T-helper 2 cell (primary cell): Measurements from ENCODE around the gene MAFB.
"Not testable (repeated sequence)": the region's sequence is repeated elsewhere in the genome, so short reads cannot be mapped to it uniquely, and the experiment has no call there.

Experiments
- DNase-seq, 5 experiments: peaks; one replicate each; pipeline versions ENCODE4 v3.0.0 to v3.0.0-alpha.2; 2012 to 2022
- total RNA-seq, 2 donors: gene quantifications; one replicate each; lab custom pipeline; 2026; lab: John Stamatoyannopoulos, UW

MAFB gene
- 0.81 to 1.9 reads per million in 2 donors for total RNA-seq

DNA sequence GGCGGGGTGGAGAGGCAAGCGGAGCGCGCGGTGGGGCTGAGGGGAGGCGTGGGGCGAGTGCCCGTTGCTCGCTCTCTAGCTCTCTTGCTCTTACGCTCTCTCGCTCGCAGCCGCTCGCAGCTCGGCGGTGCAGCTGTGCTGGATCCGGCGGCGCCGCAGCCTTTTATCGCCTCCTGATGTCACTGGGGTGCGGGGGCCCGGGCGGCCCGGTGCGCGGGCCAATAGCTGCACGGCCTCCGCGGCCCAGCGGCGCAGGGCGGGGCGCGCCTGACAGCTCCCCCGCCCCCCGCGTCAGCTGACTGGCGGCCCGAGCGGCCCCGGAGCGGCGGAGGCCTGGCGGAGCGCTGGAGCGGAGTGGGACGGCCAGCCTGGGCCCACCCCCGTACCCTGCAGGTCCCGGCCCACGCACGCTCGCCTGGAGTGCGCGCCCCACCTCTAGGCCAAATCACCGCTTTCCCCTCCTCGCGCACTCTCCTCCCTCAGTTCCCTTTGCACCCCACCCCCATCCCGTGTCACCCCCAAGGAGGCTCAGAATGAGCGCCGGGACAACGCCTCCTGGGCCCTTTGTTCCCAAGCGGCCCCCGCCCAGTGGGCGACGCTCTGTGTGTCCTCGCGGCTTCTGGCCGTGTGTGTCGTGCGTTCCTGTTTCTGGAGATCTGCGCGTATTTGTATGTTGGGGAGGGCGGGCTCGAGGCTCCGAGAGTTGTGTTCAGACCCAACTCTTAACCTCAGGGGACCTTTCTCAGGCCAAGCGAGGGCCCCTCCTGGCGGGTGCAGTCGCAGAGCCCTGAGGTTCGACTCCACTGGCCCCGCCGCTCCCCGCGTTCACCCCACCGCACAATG is at the start of gene MAFB:
MAFB (minus strand) TSS at position 137 of the 843 bp plus-strand sequence. CDS start 386 bp downstream, outside the sequence.
- peak in 4 of 5 experiments; percentile 6 to 75 (median 21) for DNase-seq

DNA sequence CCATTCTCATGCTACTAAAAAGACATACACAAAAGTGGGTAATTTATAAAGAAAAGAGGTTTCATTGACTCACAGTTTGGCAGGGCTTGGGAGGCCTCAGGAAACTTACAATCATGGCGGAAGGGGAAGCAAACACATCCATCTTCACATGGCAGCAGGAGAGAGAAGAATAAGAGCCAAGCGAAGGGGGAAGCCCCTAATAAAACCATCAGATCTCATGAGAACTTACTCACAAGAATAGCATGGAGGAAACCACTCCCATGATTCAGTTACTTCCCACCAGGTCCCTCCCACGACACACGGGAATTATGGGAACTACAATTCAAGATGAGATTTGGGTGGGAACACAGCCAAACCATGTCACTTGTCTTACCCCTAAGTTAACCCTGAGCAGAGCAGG is 47.4 kb upstream of the MAFB start:
- not testable (repeated sequence) for DNase-seq

DNA sequence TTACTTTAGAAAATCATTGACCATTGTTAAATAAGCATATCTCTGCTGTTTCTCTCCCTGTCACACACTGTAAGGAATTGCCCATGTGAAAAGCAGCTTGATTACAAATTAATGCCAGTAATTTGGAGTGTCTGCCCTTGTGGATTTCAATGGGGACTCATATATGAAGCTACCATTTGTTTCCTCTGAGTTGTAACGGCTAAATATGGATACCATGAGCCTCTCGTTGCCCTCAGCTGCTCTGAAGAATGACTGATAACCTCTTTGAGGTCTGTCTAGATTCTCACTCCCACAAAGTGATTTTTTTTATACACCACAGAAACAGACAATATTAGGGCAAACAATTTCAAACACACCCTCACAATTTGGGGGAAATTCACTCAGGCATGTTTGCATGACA is 40.0 kb upstream of the MAFB start:
- DNase-seq = no peak

DNA sequence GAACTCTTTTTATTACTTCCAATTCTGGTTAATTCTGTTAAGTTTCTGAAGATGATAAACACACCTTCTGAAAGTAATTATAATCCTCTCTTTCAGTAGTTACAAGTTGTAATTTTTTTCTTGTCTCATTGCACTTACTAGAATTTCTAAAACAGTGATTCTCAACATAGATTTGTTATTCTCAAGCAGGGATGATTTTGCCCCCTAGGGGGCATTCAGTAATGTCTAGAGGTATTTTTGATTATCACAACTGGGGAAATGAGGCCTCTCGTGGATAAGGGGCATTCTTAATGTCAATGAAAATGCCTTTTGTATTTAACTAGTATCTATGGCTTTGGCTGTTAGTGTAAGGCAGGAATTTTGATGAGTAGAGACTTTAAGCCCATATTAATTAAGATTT is 39.4 kb upstream of the MAFB start:
- DNase-seq = no peak

DNA sequence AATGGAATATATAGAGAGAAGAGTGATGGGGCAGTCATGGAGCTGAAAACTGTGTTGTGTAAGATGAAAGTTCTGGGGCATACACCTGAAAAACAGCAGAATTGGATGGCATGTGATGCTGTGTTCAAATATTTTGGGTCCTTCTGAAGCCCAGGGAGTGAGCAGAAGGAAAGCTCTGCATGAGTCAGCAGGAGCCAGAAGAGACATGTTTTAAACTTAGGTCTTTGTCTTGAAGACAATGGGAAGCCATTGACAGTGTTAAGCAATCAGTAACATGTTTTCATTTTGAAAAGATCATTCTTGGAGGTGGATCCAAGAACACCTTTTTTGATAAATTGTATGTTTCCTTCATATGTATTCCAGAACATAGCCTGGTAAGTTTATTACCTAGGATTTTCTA is 38.9 kb upstream of the MAFB start:
- no peak for DNase-seq

DNA sequence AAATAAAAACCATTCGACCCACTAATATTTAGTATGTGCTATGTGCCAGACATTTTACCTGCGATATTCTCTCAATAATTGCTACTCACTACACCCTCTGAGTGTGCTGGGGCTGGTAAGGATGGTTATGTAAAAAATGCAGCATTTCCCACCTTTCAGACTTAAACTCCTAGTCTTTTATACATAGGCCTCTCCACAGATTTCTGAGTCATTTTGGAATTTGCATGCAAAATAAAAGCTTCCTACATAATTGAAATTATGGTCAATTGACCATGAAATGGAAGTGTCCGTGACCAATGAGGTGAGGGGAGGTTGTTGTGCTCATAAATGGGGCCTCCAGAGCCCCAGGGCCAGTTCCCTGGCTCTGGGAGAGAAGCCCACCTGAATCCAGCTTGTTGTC is 37.7 kb upstream of the MAFB start:
- DNase-seq = no peak

DNA sequence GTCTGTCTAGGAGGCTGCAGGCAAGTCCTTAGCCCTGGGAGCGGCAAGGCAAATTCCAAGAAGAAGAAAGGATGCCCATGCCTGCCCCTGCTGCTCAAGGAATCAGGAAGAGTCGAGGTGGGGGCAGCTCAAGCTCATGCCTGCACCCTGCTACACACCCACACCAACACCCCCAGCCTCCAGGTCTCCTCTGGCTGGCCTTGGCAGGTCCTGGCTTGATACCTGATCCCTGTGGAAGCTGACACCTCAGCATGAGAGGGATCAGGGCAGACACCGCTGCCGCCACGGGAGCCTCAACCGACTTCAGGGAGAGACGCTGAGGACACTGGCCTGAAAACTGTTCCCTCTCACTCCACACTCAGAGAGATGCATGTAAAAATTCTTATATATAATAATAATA is 35.5 kb upstream of the MAFB start:
- DNase-seq = no peak

DNA sequence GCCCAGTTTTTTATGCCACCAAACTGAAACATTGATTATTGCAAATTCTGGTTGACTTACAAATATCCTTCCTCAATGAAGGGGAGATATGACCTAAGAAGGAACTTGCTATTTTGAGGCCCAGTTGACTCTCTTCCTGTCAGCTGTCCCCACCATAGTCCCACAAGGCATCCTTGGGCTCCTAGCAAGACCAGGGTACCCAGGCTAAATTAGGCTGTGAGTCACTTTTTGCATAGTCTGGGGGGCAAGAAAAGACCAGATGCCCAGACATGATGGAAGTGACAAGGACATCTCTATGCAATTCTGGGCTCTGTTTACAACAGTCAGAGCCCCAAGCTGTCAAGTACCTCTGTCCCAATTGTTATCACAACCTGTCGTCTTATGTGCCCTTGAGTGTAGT is 31.8 kb upstream of the MAFB start:
- DNase-seq = no peak

DNA sequence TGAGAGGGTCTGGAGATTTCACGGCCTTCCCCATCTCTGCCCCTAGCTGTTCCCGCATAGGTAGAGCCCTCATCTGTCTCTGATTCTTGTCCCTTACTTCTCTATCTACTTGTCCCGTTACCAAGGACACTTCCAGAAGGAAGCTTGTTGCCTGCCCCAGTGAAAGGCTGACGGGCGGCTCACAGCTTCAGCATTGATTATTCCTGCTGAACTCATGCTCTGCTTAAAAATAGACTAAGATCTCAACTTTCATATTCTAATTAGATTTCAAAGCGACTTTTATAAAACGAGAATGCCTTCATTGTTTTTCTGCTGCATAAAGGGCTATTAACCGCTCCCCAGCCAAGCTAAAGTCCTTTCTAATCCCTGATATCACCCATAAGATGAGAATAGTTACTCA is 31.1 kb upstream of the MAFB start:
- no peak for DNase-seq

DNA sequence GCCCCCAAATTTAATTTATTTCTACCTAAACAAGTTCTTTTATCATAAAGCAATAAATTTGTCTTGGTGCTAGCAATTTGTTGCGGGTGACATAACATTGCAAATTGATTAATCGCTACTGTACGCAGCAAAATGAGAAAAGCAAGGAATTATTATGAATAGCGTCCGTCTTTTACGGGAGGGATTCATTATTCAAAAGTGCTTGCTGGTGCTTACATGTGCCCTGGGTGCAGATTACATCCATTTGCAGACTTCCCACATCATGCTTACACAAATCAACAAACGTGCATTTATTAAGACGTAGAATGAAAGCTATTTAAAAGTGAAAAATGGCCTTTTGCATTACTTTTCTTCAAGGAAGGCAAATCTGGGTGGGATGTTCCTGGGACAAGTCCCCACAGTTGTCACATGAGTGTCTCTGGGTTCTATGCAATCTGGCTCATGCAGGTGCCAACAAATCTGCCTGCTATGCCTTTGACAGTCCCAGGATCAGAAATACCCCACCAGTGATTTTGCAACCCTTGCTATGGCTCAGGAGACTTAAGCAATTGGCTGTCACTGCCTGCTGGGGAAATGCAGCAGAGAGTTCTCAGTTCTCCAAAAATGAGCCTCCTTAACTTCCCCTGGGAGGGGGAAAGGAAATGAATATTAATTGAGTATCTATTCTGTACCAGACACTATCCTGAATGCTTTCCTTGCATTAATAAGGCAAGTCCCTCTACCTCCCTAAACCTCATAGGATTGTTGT is 30.1 kb upstream of the MAFB start:
- no peak for DNase-seq

DNA sequence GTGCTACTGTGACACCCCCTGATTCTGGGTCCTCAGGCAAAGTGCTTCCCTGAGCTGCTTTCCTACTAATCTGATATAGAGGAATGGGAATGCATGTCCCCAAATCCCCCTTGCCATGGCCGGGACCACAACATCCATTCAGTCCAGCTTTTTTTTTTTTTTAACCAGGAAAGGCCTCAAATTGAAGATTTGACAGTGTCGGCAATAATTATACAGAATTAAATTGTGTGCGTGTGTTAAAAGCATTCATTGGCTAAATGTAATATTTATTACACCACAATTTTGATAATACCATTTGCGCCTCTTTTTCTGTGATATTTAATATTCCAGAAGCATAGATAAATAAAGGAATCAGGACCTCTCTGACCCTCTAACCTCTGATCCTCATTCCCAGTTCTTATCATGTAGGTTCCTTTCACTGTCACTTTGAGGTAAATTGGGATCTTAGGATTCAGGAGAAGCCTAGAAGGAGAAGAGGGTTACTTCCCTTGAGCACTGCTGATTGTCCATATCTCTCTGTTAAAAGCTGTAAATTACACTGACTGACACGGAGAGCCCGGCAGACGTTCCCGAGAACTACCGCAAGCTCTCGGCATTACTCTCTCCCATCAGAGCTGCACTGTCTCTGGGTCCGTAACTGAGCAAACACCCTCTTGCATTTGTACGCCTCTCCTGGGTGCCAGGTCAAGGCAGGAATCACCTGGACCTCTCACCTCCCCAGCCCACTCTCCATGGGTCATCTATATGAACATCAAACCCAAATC is 29.4 kb upstream of the MAFB start:
- DNase-seq = no peak

DNA sequence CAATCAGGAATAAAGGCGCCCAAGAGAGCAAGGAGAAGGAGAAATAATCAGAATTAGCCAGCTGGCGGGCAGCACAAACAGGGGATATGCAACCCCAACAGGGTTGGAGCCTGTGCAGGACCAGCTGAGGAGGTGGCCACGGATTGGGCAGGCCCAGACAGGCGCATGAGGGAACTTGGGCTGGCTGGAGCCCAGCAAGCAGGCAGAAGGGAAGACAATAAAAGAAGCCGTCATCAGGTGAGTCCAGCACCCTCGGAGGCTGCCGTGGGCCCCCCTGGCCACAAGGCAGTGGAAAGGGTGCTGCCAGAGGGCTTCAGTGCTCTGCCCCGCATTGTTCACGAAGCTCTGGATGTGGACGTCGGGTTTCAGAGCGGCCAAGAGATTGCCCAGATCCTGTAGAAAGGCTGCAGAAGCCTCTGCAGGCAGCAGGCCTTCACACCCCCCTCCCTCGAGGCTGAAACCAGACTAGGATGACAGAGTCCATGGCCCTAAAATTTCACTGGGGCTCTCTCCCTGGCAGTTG is 28.4 kb upstream of the MAFB start:
- DNase-seq = no peak

DNA sequence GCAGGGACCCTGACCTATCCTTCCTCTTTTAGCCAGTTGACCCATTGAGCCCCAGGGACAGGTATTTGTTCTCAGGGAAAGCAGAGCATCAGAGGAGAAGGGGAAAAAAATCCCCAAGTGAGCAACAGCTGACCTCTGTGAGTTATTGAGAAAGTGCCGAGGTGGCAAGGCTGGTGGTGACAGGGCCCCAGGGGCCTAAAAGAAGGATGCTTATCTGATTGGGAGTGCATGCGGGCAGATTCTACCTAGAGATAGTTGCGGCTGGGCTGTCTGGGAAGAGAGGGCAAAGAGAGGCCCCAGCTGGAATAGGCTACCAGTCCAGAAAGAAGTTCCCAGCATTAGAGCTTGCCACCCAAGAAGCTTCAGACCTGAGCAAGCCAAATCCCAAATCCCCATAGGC is 26.5 kb upstream of the MAFB start:
- DNase-seq = no peak

DNA sequence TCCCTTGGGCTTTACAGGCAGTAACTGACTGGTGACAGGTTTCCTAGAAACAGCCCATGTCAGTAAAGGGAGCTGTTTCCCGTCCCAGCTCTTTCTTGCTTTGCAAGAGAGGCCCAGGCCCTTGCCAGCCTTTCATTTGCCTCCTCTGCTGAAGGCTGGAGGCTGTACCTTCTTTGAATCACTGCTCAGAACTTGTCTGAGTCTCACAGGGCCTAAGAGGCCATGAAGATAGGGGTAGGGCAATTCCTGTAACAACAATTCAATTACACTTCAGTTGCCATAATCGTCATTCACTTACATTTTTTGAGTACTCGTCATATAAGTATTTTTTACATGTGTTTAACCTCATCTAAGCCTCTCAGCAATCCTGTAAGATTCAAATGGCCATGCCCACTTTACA is 25.9 kb upstream of the MAFB start:
- no peak for DNase-seq

DNA sequence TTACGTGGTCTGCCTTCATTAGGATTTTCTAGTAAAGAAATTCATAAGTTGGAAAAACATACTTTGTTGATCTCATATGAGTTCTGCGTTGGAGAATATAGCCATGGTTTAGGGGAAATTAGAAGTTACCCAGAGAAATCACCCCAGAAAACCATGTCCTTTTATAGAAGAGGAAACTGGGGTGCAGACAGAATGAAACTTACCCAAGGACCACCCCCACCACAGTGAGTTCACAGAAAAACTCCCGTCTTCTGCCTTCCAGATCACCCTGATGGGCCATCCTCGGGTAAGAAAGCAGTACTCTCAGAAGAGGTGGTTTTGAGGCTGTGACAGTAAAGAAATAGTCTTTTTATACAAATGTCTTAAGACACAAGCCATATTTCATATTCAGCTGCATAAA is 25.1 kb upstream of the MAFB start:
- no peak for DNase-seq

DNA sequence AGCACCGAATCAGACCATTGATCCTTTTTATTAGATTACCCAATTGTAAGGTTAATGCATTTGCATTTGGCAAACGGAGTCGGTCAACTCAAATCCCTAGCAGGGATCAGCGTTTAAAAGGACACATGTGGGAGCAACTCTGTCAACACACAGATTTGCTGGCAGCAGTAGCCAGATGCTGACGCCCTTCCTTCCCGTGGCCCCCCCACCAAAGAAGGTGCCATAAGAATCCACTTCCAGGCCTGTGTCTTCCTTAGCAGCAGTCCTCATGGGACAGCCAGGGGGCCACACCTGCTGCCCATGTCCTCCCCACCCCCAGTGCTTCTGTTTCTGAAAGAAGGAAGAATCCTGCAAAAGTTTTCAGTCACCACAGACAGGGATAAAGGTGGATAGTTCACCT is 24.5 kb upstream of the MAFB start:
- DNase-seq = no peak

DNA sequence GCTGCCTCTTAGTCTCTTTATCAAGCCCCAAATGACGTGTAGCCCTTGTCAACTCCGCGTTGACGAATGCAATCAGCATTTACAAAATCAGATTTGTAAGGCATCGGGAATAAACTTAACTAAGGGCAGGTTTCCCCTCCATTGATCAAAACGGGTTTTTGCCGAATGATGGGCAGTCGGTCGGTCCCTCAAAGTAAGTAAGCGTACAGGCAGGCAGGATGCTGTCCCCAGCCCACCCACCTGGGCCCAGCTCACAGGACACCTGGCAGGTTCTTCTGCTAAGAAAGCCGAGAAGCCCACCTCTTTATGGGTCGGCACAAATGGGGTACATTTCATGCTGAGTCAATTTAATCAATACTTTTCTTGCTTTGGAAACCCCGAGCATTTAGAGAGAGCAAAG is 22.0 kb upstream of the MAFB start:
- DNase-seq = no peak

DNA sequence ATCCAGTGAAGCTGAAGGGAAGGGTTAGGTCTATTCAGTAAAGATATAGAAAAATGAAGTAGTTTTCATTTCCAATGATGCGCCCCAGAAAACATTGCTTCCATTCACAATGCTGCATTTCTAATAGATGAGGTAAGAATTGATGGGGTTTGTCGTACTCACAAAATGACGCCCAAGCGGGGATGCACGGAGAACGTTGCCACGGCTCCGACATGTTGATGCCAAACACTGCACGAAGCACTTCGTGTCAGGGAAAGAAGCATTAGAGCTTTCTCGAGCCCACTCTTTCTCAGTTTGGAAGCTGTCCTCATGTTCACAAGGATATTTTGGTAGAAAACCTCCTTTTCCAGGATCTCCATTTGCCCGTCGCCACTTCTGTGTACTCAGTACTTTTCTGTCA is 21.6 kb upstream of the MAFB start:
- DNase-seq = no peak

DNA sequence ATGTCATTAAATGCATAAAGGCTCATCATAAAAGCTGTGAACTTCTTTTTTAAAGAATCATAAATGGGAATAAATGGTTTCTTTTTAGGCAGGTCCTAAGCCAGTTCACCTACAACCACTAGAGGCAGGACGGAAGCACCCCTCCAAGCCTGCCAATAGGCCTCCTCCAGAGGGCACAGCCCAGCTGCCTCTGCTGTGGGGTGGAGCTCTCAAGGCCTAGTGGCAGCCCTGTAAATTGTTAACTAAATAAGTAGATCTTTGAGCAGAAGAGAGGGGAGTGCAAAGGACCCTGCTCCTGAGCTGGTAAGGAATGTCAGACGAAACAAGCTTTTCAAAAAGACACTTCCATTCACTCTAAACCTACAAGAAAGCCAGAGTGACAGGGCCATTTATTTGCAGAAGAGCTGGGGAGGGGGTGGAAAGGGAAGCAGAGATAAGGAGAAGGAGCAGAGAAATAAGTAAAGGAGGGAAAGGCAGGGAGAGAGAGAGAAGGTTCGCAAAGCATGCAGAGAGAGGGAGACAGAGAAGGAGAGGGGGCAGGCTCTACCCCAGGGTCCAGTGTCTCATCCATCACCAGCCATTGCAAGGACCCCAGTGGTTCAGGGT is 18.0 kb upstream of the MAFB start:
- DNase-seq = no peak

DNA sequence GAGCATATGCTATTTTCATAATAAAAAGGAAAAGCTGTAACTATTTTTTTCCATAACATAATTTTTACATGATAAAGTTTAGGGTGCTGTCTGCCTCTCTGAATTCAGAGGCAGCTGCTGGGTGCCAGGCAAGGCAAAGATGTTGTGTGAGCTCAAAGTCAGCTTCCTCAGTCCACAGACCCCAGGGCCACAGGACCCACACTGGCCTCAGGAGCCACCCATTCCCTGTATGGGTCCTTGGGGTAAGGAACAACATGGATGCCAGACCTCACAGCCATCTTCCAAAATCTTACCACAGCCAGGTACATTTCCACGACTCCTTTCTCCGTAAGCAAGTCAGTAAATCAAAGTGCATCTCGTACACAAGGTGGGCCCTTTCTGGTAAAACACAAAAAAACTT is 16.4 kb upstream of the MAFB start:
- DNase-seq = no peak

DNA sequence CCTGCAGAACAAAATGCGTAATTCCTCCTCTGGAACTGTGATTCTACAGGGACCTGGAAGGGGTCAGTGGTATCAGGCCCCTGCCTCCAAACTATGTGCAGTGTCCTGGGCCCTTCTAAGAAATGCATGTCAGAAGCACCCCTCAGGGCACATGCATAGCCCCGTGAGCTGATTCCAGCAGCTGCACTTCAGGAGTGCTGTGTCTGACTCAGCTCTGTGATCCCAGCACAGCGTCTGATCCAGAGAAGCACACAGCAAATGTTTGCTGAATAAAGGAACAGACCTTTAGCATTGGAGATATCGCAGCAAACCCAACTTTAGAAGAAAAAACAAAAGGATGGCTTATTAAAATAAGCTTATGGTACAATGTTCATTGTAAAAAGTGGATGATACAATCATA is 15.8 kb upstream of the MAFB start:
- DNase-seq = no peak

DNA sequence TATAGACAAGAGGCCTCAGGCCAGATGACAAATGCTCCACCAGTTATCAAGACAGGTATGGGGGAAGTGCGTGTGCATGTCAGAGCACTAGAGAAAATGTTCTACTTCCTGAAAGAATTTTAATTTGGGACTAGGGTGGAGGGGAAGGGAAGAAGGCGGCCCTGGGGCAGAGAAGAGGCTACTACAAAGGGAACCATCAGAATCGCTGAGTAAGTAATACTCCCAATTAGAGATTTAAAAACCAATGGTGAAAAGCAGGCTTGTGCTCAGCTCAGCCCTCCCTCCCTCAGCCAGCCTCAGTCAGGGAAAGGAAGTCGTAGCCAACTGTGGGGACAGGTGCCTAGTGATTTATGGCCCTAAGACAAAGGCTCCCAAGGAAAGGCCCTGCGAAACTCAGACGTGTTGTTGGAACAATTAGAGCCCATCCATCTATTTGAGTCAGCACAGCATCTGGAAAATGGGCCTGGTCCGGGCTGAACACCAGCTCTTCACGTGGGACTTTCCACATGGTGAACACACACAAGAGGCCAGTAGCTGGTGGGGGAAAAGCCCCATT is 15.0 kb upstream of the MAFB start:
- DNase-seq = no peak
